Islet of Langerhans (tissue), 1 donor: ENCODE measurements around the gene ETFA.
"Not testable (repeated sequence)": the region's sequence is repeated elsewhere in the genome, so short reads cannot be mapped to it uniquely, and the experiment has no call there.

ENCODE experiments used
- FAIRE-seq: peaks from one replicate; lab custom pipeline; 2011; peaks lifted over from hg19 to GRCh38; lab: Jason Lieb, UNC

ETFA gene

GRCh38 chr15:76324066-76324465 lies 12.8 kb upstream of the ETFA start:
- no peak for FAIRE-seq

- no peak for FAIRE-seq
These were observed 10.3 kb upstream of the ETFA start for GRCh38 chr15:76321602-76322001.

DNA sequence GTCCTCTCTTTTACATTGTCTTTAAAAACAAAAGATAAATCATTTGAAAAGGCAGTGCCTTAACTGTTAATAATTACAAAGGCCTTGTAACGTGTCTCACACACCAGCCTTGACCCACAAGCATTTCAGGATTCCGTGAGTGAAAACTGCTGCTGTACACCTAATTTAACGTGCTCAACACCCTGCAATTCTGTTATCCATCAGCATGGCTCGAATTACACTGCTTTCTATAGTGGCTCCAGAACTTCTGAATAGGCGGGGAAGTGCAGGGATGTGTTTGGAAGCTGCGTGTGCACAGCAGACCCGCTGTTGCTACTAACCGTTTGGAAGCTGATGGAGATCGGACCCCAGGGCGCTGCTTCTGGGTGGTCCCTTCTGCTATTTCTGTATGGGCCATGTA lies 9.9 kb upstream of the ETFA start:
- no peak for FAIRE-seq

DNA sequence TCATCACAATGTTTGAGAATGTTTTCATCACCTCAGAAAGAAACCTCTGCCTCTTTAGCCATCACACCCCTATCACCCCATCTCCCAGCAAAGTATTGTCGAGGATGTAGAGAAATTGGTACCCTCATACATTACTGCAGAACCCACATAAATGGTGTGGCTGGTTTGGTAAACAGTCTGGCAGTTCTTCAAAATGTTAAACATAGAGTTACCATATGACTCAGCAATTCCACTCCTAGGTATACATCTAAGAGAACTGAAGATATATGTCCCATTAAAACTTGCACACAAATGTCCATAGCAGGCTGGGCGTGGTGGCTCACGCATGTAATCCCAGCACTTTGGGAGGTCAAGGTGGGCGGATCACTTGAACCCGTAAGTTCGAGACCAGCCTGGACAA lies 8.7 kb upstream of the ETFA start:
- no peak for FAIRE-seq

- no peak for FAIRE-seq
These were observed 2.5 kb upstream of the ETFA start for GRCh38 chr15:76313731-76314130.

DNA sequence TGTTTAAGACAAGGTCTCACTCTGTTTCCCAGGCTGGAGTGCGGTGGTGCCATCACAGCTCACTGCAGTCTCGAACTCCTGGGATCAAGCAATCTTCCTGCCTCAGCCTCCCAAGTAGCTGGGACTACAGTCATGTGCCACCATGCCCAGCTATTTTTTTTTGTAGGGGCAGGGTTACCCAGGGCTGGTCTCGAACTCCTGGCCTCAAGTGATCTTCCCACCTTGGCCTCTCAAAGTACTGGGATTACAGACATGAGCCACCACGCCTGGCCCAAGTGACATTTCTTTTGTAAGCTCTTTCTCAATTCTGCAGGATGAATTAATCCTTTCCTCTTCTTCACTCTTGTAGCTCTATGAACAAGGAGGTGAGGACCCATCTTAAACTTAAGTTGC lies 1.9 kb upstream of the ETFA start:
- FAIRE-seq: not testable (repeated sequence)

DNA sequence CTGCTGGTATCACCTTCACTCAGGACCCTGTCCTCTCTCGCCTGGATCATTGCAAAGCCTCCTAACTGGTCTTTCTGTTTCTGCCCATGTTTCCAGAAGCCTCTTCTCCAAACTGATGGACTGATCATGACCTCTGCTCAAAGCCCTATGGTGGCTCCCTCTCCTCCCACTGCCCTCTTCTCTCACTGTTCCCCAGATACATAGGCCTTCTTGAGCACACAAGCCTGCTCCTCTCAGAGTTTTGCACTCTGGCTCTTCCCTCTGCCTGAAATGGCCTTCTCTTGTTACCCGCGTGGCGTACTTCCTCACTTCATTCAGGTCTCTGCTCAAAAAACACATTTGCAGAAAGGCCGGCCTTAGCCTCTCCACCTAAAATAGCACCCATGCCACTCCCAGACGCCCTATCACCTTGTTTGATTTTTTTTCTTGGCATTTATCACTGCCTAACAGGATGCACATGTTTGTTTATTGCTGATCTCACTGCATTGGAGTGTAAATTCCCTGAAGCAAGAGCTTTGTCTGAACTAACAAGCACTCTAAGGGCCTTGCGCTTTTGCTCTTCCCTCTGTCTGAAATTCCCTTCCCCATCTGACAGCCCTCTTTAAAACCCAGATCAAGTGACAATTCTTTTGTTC lies 1.4 kb upstream of the ETFA start:
- no peak for FAIRE-seq

- FAIRE-seq: no peak
These were observed 682 bp downstream of the ETFA start for GRCh38 chr15:76310475-76311099.

GRCh38 chr15:76309601-76310330 lies 1.5 kb downstream of the ETFA start:
- no peak for FAIRE-seq

DNA sequence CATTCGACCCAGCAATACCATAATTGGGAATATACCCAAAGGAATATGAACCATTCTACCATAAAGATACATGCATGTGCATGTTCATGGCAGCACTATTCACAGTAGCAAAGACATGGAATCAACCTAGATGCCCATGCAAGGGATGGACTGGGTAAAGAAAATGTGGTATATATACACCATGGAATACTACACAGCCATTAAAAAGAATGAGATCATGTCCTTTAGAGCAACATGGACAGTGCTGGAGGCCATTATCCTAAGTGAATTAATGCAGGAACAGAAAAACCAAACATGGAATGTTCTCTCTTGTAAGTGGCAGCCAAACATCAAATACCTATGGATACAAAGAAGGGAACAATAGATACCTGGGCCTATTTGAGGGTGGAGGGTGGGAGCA lies 7.4 kb downstream of the ETFA start:
- FAIRE-seq: no peak

DNA sequence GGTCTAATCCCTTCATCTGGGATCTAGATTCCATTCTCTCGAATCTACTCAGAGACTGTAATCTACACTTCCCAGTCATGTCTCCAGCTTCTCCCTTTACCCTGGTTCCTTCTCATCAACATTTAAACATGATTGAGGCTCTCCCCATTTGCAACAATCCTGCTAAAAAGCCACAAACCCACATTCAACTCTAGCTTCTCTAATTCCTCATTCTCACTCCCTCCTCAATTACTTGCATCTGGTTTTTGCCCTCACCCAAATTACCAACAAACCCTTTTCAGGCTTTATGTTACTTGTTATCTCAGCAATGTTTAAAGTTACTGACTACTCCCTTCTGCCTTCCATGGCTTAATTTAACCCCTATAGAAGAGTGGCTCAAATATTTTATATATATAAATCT lies 11.5 kb downstream of the ETFA start:
- no peak for FAIRE-seq

- no peak for FAIRE-seq
These were observed 12.3 kb downstream of the ETFA start for GRCh38 chr15:76298986-76299385.

GRCh38 chr15:76297951-76298350 lies 13.3 kb downstream of the ETFA start:
- not testable (repeated sequence) for FAIRE-seq

- no peak for FAIRE-seq
These were observed 14.4 kb downstream of the ETFA start for GRCh38 chr15:76296849-76297248.

GRCh38 chr15:76294463-76294862 lies 16.8 kb downstream of the ETFA start:
- FAIRE-seq: not testable (repeated sequence)

DNA sequence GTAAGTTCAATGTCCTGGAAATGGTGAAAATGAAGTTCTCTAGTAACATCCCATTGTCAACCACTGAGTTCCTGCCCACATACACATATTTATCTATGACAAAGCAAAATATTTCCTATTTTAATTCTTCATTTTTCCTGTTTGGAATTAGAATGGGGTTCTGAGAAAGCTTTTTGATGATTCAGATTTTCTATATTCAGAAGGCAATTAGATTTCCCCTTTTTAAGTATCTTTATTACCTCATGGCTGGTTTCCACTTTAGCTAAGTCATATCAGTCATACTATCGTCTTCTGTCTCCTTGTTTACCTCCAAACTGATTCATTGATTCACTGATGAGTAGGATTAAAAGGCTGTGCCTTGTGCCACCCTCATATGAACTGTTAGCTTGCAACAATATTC lies 17.9 kb downstream of the ETFA start:
- no peak for FAIRE-seq

DNA sequence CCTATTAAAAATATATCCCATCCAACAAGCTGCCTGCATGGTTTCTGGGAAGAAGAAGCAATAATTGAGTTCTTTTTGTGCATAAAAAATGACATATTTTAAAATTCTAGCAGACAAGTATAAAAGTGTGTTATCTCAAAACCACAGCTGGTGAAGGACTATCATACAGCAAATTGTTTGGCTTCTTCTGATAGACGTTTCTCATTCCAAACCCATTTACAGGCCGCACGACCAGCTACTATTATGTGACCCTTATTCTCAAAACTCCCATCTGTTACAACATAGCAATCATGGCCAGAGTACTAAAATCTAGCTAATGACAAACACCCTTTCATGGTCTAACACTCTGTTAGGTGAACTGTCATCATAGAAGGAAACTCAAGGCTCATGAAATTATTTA lies 21.7 kb downstream of the ETFA start:
- no peak for FAIRE-seq

DNA sequence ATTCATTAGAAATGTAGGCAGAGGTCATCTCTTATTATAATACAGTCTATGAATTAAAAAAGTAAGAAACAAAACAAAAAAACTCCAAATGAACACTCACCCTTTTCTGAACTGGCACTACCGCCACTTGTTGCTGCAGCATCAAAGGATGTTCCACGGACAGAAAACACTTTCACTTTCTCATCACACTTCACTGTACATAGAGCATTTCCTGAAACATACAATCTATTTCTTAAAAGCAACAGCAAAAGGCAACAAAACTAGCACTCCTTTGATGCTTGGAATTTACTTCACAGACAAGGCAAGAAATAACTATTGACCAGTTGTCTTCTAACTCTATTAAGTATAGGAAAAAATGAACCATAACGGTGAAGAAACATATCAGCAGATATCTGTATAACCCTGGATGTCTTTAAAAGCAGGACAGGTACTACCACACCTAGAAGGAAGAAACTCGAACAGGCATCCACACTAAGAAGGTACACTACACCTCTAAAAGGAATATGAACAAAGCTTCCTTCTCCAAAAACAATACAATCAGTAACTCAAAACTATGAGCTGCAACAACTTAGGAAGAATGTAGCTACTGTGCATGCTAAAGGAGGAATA lies 24.9 kb downstream of the ETFA start:
- no peak for FAIRE-seq

GRCh38 chr15:76285241-76285825 lies 25.9 kb downstream of the ETFA start:
- no peak for FAIRE-seq

DNA sequence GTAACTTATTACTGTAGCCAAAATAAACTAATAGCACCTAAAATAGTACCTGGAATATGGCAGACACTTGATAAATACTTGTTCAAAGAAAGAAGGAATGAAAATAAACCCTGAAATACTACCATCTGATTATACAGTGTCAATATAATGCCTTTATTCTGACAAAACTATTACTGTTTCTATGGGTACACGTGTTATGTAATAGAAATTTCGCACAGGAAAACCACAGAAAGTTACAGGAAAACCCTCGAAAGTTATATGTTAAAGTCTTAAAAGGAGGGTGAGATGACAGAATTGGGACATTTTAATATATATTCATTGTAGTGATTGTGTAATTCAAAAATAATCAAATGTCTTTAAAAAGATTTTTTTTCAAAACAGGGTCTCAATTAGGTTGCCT lies 28.8 kb downstream of the ETFA start:
- FAIRE-seq: no peak

DNA sequence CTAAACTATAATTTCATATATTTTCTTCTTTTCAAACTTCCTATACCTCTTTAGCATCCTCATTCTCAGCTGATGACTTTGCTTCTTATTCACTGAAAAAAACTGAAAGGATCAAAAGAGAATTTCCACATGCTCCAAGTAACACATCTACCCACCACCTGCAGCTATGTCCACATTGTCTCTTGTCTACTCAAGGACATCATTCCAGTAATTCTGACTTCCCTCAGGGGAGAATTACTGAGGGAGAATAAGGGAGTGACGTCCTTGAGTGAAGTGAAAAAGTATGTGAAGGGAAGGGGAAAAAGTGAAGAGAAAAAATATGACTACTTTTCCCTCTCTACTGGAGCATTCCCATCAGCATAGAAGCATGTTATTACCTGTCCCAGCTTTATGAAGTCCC lies 32.6 kb downstream of the ETFA start:
- FAIRE-seq: no peak

- no peak for FAIRE-seq
These were observed 36.4 kb downstream of the ETFA start for GRCh38 chr15:76274821-76275220.

GRCh38 chr15:76274226-76274625 lies 37.0 kb downstream of the ETFA start:
- FAIRE-seq: no peak
